Stimulated activated CD4-positive, alpha-beta T cell treated with anti-CD3 and anti-CD28 coated beads, Interleukin-1b, Interleukin-23, amount 100 ng/mL, for 1 hour (primary cell): ENCODE results near the gene MAGEA9B.
"Not testable (repeated sequence)": the region's sequence is repeated elsewhere in the genome, so short reads cannot be mapped to it uniquely, and the experiment has no call there.

Experiments
- DNase-seq, 2 donors: peaks; one replicate each; pipeline ENCODE4 v3.0.0-alpha.2; 2020; ENCODE audit warnings: low read depth in 2 of 2

The MAGEA9B gene, protein sequence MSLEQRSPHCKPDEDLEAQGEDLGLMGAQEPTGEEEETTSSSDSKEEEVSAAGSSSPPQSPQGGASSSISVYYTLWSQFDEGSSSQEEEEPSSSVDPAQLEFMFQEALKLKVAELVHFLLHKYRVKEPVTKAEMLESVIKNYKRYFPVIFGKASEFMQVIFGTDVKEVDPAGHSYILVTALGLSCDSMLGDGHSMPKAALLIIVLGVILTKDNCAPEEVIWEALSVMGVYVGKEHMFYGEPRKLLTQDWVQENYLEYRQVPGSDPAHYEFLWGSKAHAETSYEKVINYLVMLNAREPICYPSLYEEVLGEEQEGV

DNA sequence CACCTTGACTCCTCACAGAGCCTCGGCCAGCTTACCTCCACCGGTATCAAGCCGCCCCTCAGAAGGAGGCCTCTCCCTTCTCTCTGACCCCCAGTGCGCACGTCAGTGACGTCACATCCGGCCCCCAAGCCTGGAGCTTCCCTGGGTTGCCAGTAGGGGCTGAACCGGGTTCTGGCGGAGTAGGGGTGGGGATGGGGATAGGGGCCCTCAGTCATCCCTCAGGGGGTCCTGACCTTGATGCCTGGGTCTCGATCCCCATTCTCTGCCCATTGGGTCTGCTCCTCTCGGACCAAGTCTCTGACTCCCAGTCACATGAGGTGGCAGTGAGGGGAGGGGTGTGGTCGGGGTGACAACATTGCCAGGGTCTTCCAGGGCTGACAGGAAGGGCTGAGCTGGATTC is at the start of gene MAGEA9B:
Gene MAGEA9B (minus strand): TSS at position 101 of the 400 bp plus-strand sequence. CDS start 4,280 bp downstream, outside the sequence.
- DNase-seq = not testable (repeated sequence)

DNA sequence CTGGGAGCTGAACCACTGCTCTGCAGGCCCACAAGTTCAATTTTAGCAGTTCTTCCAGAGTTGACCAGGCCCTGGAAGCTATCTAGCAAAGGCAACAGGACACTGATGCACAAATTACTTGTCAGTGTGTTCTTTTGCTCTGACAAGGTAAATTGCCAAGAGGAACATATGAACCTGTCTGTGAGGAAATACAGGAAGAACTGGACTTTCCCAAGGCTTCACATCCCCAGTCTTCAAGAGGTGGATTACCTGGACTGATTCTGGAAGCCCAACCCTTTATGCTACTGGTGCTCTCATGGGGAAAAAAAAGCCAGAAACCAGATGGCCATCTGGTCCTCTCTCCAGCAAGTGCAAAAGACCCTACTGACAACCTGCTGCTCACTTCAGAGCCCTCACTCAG is 46.3 kb upstream of the MAGEA9B start:
- no peak for DNase-seq

DNA sequence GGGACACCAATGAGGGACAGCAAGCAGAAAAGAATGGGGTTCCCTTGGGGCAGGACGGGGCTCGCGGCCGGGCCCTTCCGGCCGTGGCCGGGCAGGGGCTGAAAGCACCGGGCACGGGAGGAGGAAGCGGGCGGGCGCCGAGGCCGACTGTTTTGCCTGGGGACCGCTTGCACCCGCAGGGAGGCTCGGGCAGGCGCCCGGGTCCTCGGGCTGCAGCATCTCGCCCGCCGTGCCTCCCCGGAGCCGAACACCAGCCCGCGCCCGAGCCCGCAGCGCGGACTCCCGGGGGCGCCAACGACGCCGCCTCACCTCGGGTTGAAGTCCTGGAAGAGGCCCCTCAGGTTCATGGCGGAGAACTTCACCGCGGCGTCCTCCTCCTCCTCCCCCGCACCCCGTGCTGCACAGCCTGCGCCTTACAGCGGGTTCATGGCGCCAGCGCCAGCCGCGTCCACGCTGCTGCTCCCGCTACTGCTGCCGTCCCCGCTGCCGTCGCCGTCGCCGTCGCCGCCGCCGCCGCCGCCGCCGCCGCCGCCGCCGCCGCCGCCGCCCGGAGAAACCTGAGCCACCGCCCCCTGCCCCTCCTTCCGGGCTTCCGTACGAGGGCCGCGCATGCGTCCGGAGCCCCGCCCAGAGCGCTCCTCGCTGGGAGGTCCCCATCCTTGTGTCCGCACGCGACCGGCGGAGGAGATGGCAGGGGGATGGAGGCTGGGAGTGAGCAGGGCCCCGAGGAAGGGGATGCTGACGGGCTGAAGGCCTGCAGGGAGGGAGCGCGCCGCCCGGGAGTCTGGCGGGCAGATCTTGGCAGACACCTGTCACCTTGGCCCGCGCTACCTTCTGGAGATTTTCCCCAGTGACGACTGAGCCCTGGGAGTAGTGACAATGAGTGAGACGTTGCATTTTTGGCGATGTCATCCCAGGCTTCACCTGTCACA is 44.2 kb upstream of the MAGEA9B start, which contains the start of gene TMEM185A:
Gene TMEM185A (minus strand): TSS at position 559 of the 932 bp plus-strand sequence. CDS start 212 bp downstream, at position 347.
- DNase-seq = peak; percentile 17 to 54

DNA sequence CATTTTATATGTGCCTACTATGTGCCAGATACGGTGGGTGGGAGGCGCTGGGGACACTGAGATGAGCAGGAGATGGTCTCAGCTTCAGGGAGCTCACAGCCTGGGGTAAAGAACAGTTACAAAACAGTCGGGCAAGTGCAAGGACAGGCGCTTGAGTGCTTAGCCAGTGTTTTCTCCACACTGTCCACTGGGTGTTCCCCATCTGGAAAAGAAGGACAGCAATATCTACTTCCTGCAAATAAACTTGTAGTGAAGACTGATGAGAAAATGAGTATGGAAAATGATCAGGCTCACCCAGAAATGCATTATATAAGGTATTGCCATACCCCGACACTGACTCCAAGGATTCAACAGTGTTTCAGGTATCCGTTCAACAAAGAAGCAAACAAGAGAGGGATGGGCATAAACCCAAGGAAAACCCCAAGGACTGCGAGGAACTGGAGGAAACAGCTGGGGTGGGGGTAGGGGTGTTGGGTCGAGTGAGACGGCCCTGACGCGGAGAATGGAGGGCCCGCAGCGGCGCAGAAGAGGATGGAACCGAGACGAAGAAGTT is 43.5 kb upstream of the MAGEA9B start:
- DNase-seq = no peak

DNA sequence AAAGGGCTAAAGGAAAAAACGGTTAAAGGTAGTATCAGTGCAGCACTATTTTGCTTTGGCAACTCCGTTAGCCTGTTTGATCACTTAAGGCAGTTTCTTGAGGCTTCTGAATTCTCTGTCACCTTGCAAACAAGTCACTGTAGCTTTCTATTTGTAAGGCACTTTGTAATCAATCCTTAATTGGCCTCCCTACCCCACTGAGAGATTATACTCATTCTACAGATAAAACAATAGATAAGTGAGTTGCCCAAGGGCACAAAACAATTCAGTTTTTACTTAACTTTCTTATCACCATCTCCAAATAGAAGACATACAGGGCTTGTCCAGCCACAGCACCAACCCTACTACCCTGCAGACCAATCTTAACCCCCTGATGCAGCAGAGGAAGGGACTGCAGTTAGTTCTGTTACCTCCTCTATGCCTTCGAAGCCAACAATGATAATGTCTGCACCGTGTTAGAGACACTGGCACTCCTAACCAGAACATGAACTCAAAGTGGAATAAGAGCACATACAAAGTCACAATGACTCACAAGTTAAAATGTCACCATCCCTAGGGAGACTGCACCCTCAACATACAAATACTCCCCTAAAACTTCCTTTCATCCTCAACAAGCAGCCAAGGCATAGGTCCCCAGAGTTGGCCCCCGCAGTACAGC is 42.6 kb upstream of the MAGEA9B start:
- no peak for DNase-seq

DNA sequence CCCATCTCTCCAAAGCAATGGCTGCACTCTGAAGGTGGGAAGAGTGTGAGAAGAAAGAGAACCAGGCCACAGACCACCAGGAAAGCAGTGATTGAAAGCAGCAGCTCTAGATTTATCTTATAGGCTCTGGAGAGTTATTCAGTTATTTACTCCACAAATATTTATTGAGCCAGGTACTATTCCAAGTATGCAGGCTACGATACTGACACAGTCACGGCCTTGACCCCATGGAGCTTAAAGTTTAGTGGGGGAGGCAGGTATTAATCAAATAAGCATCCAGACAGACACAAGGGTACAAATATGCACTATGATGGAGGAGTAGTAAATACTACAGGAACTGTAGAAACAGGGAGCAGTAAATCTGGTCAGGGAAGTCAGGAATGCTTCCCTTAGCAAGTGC is 41.5 kb upstream of the MAGEA9B start:
- no peak for DNase-seq

DNA sequence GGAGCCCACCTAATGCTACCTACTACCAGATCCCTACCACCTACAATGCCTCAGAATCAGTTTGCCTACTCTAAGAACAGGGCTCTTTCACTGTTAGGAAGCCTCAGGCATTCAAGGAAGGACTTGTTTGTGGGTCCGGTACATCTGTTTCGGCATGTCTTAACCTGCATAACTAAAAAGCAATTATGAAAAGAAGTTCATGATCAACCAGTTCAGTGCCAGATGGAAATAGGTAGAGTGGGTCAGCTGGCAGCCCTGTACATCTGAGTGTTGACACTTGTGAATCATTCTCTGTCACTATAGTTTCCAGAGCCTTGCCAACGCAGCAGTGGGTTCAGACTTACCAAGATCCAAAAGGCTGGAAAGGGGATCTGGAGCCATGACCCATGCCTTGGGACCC is 41.0 kb upstream of the MAGEA9B start:
- no peak for DNase-seq

DNA sequence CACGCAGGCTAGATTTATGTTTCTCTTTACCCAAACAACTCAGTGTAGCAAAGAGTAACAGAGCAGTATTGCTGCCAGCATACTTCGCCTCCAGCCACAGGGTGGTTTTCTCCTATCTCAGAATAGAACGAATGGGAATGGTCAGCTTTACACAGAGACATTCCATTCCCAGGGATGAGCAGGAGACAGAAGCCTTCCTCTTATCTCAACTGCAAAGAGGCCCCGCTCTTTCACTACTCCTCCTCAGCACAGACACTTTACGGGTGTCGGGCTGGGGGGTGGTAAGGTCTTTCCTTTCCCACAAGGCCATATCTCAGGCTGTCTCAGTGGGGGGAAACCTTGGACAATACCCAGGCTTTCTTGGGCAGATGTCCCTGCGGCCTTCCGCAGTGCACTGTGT is 39.6 kb upstream of the MAGEA9B start:
- DNase-seq = not testable (repeated sequence)

DNA sequence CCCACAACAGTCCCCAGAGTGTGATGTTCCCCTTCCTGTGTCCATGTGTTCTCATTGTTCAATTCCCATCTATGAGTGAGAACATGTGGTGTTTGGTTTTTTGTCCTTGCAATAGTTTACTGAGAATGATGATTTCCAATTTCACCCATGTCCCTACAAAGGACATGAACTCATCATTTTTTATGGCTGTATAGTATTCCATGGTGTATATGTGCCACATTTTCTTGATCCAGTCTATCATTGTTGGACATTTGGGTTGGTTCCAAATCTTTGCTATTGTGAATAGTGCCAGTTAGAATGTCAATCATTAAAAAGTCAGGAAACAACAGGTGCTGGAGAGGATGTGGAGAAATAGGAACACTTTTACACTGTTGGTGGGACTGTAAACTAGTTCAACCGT is 32.4 kb upstream of the MAGEA9B start:
- not testable (repeated sequence) for DNase-seq

DNA sequence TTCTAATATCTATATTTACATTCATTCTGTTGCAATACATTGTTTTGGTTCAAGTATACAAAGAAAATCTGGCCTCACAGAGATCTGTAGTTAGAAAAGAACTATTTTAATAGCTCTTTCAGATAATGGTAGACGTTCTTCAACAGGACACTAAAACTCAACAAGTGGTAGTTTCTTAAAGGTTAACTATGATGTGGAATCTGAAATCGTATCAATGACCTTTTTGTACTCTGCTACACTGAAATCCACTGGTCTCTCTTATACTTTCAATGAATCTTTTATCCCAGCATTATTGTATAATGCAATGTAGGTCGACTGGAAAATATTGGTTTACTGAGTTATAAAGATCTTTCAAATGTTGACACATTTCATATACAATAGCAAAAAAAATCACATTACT is 31.6 kb upstream of the MAGEA9B start:
- no peak for DNase-seq

DNA sequence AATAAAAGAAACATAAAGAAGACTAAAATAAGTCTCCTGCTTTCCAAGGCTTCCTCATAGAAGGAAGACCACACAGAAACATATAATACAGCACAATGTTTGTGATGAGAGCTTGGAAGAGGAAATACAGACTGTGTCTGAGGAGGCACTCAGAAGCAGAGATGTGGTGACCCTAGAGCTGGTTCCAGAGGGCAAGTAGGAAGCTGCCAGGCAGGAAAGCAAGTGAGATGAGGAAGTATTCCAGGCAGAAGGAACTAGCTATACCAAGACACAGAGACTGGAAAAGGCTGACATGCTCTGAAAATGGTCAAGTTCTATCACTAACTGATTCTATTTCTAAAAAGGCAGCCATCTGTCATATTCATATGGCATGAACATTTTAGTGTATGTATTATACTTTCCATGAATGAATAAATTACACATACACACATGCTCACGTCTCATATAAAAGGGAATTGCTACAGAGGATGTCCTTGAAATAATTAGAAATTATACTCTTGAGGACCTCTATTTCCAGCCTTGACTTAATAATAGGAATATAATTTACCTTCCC is 24.4 kb upstream of the MAGEA9B start:
- no peak for DNase-seq

DNA sequence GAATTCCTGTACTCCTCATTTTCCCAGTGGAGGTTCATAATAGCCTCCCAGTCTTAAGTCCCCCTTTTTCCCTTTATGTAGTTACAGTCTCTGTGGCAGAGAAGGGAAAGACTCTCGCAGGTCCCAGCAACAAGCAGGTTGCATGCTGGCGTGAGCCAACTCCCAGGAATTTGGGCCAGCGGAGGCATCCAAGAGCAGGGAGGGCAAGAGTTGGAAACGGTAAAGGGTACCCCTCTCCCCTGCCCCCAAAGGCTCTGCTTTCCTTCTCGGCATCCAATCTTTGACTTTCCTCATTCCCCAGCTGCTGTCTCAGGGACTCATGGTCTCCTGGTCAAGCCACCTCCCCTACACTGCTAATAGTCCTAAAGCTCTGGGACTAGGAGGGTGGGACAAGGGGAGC is 23.3 kb upstream of the MAGEA9B start:
- DNase-seq = no peak

DNA sequence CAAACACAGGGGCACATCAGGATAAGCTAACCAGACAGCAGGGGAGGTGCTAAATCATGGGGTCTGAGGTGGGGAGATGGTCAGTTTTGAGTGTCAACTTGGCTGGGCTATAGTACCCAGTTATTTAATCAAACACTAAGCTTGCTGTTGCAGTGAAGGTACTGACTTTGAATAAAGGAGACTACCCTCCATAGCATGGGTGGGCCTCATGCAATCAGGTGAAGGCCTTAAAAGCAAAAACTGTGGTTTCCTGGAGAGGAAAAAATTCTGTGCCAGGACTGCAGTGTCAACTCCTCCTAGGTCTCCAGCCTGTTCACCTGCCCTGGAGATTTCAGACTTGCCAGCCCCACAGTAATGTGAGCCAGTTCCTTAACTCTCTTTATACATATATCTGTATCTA is 20.4 kb upstream of the MAGEA9B start:
- DNase-seq = no peak

DNA sequence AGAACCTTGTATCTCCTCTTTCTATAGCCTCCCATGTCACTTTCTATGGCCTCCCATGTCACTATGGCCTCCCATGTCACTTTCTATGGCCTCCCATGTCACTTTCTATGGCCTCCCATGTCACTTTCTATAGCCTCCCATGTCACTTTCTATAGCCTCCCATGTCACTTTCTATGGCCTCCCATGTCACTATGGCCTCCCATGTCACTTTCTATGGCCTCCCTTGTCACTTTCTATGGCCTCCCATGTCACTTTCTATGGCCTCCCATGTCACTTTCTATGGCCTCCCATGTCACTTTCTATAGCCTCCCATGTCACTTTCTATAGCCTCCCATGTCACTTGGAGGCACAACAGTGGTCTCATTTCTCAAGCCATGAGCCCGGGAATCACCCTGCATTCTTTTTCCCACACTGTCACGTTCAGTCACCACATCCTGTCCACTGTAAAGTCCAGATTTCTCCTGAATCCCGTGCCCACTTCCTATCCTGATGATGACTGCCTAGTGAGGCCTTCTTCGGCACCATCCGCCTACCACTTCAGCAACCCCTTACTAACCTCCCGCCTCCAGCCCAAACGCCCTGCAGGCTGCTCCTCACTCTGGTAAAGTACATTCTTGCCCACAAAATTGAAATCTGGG is 18.1 kb upstream of the MAGEA9B start:
- not testable (repeated sequence) for DNase-seq

DNA sequence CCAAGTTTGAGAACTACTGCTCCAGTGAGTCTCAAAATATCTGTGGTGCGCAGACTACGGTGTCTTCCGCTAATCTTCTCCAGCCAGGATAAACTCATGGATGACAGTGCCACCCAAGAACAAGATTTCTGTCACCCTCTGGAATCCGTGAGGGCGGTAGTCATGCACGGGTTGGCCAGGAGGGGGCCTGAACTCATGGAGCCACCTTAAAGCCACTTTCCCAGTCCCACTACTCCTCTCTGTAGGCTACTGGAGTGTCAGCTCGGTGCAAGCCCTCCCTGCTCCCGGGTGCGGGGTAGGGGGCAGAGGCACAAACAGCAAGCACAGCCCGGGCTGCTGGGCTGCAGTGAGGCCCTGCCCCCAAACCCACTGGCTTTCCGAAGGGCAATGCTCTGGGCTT is 11.3 kb upstream of the MAGEA9B start:
- DNase-seq = not testable (repeated sequence)

DNA sequence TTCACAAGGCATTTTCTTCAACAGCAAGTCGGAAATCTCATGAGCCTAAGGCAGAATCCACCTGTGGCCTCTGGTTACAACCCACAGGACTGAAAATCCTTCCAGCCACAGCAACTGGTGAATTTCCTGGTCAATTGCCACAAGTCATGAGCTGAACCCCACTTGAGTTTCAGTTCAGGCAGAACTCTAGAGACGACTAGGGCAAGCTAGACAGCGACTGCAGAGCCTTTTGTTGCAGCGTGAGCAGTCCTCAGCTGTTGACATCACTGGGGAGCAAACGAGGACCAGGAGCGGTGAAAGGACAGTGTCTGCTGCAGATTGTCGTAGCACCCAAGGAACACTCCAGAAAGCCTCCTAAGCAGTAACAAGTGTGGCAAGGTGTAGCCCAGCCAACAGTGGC is 8.7 kb upstream of the MAGEA9B start:
- not testable (repeated sequence) for DNase-seq

DNA sequence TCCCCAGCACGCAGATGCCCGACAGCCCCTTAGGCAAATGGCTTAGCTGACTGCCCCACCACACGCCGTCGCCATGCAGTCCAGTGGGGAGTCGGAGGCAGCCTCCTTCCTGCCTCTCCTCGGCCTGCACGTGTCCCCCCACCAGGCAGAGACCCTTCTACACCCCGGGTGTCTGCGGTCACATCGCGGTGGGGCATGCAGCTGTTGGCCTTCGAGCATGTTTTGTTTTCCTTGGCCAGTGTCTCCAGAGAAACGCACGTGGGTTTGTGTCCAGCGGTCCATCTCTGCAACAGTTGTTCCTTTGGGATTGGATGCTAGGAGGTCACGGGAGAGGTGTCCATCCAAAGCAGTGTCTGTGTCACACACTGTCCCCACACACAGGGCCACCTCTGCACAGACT is 8.0 kb upstream of the MAGEA9B start, which contains the start of gene HSFX2:
Gene HSFX2 (minus strand): TSS at position 101 of the 400 bp plus-strand sequence. CDS start 614 bp downstream, outside the sequence.
- not testable (repeated sequence) for DNase-seq

DNA sequence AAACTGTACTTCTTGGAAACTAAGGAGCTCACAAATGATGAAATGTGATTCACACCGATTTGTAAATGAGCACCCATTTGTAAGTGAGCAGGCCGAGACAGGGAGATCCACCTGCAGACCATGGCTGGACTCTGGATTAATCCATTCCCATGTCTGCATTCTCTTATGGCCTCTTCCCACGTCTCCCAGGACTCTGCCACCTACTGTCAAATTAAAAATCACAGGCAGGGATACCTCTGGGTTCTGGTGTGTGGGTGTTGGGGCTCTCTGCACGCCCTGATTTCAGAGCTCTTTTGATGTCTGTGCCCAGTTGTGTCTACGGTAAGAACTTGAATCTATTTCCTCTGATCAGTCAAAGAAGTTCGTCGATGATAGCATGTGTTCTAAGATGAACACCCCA is 3.7 kb upstream of the MAGEA9B start:
- not testable (repeated sequence) for DNase-seq

DNA sequence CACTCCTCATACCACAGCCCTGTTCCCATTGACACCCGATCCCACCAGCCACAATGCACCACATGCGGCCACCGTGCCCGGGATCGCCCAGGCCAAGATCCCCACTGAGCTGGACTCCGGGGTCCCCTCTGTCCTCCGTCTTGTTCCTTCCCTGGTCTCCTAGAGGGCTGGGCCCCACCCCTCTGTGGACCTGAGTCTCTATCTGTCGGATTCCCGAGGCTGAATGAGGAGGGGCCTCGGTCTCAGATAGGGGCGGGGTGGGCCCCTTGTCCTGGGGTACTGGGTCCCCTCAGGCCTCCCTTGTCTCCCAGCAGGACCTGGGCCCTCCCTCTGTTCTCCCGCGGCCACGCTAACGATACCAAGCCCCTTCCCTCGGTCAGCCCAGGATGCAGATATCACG is 1.6 kb downstream of the MAGEA9B start:
- not testable (repeated sequence) for DNase-seq

DNA sequence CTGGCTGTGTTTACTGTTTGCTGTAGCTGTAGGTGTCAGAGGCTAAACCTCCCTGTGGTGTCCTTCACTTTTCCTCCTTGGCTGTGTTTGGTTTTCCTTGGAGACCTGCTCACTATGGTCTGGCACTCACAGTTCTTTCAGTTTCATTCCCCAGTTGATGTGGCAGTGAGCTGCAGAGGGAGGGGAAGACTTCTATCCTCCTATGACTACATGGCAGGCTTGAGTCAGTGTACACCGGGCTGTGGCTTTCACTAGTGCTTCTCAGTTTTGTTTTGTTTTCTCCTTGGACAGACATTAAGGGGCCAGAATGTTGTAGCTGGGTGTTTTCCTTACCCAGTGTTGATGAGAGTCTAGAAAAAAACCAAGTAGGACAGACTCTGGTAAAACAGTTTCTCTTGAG is 13.8 kb downstream of the MAGEA9B start:
- not testable (repeated sequence) for DNase-seq

DNA sequence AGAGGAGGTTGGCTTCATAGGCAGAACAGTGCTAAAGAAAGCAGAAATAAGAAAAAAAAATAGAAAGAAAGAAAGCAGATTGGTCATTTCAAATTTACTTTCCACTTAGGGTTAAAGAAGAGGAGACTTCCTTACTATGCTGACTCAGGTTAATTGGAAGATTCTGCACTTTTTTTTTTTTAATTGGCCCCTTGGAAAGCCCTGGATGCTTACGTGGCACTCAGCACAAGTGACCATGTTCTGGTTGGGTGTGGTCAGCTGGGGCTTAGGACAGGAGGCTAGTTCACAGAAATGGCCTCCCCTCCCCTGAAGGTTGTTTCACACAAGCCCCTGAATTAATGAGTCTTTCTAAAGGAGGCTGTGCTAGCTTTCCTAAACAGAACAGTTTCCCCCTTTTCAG is 14.5 kb downstream of the MAGEA9B start:
- DNase-seq = no peak
